Ishikawa (cell line): ENCODE results near the gene FRMPD3.

Experiments used
- CEBPB ChIP-seq: IDR thresholded peaks from 2 replicates; pipeline ENCODE4 v1.6.1; 2012
- CREB1 ChIP-seq: IDR thresholded peaks from 2 replicates; pipeline ENCODE4 v1.6.1; 2012; ENCODE audit warnings: low read depth
- EGR1 ChIP-seq: IDR thresholded peaks from 2 replicates; pipeline ENCODE4 v1.6.1; 2012
- EP300 ChIP-seq: IDR thresholded peaks from 2 replicates; pipeline ENCODE4 v1.6.1; 2012; ENCODE audit warnings: borderline replicate concordance
- FOXM1 ChIP-seq: IDR thresholded peaks from 2 replicates; pipeline ENCODE4 v1.6.1; 2012; ENCODE audit warnings: low read depth, borderline replicate concordance
- NFIC ChIP-seq: IDR thresholded peaks from 2 replicates; pipeline ENCODE4 v1.6.1; 2012
- RAD21 ChIP-seq: IDR thresholded peaks from 2 replicates; pipeline ENCODE4 v1.6.1; 2012; ENCODE audit warnings: low read depth
- TAF1 ChIP-seq: IDR thresholded peaks from 2 replicates; pipeline ENCODE4 v1.6.1; 2012; ENCODE audit warnings: low read depth, mild to moderate bottlenecking
- TCF12 ChIP-seq: IDR thresholded peaks from 2 replicates; pipeline ENCODE4 v1.6.1; 2012; ENCODE audit warnings: low read depth
- TEAD4 ChIP-seq: IDR thresholded peaks from 2 replicates; pipeline ENCODE4 v1.6.1; 2012
- YY1 ChIP-seq: IDR thresholded peaks from 2 replicates; pipeline ENCODE4 v1.6.1; 2012; ENCODE audit warnings: low read depth
- ZBTB7A ChIP-seq: IDR thresholded peaks from 2 replicates; pipeline ENCODE4 v1.6.1; 2012; ENCODE audit warnings: low read depth
- TF ChIP-seq, protein P1 (sequence below): IDR thresholded peaks from 2 replicates; pipeline ENCODE4 v1.6.1; 2012
- TF ChIP-seq, protein P2 (sequence below): IDR thresholded peaks from 2 replicates; pipeline ENCODE4 v1.6.1; 2012
- TF ChIP-seq, protein P3 (sequence below): IDR thresholded peaks from 2 replicates; pipeline ENCODE4 v1.6.1; 2012; ENCODE audit warnings: low read depth, mild to moderate bottlenecking

Gene FRMPD3

DNA sequence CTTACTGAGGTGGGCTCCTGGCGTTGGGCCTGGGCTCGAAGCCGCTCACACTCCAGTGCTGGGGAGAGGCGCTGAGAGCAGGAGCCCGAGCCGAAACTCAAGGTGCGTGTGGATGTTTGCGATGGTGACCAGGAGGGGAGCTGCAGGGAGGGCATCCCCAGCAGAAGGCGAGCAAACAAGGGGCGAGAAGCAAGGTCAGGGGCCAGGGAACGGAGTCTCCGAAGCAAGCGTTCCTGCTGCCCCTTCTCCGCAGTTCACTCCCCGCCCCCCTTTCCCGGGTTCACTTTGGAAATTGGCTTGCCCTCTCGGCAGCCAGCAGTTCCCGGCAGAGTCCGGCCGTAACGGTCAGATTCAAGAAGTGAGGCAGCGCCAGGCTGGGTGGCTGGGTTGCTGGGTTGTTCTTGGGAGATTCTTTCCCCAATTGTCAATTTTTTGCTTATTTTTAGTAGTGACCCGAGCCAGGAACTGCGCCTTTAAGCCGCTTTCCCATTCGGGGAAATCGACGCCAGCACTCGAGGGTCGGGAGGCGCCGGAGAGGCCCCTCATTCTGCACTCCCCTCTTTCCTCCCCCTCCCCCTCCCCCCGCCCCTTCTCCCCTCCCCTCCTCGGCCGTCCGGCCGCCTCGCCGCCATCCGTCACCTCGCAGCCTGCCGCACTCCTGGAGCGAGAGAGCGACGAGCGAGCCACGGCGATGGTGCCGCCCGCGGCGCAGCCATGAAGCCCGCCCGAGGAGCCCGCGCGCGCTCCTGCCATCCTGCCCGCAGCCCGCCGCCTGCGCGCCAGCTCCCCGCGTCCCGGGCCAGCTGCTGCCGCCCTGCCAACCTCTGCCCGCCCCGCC is at the start of gene FRMPD3:
Gene FRMPD3 (plus strand): TSS at position 655 of the 838 bp plus-strand sequence. CDS start 76,937 bp downstream, outside the sequence.
- TF ChIP-seq, protein P1, sequence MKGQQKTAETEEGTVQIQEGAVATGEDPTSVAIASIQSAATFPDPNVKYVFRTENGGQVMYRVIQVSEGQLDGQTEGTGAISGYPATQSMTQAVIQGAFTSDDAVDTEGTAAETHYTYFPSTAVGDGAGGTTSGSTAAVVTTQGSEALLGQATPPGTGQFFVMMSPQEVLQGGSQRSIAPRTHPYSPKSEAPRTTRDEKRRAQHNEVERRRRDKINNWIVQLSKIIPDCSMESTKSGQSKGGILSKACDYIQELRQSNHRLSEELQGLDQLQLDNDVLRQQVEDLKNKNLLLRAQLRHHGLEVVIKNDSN: no peak
- TF ChIP-seq TCF12 (no peak), YY1 (no peak), RAD21 (no peak), ZBTB7A (no peak), CREB1 (no peak), TAF1 (no peak), CEBPB (no peak), TEAD4 (no peak), EP300 (no peak), FOXM1 (no peak), NFIC (no peak), EGR1 (no peak)

DNA sequence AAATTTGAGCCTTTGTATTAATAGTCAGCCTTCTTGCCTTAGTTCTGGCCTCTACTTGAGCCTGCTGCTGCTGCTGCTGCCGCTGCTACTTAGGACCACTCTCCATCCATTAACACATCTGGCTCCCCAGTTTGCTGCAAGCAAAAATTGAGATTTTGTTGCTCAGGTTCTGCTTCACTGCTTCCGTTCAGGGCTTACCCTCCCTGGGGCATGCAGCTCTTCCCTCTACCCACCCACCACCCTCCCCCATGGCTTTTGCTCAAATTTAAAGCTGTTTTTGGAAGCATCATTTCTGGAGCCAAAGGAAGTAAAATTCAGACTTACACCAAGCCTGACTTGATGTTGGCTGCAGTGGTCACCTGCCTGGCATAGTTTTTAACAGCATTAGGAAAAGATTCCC is 28.9 kb upstream of the FRMPD3 start:
- TF ChIP-seq TAF1 (no peak), CEBPB (no peak), NFIC (no peak), CREB1 (no peak), RAD21 (no peak), EGR1 (no peak), FOXM1 (no peak), TCF12 (no peak), EP300 (no peak), ZBTB7A (no peak), TEAD4 (no peak), YY1 (no peak)
- TF ChIP-seq, protein P2, sequence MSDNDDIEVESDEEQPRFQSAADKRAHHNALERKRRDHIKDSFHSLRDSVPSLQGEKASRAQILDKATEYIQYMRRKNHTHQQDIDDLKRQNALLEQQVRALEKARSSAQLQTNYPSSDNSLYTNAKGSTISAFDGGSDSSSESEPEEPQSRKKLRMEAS: no peak
- TF ChIP-seq, protein P3, sequence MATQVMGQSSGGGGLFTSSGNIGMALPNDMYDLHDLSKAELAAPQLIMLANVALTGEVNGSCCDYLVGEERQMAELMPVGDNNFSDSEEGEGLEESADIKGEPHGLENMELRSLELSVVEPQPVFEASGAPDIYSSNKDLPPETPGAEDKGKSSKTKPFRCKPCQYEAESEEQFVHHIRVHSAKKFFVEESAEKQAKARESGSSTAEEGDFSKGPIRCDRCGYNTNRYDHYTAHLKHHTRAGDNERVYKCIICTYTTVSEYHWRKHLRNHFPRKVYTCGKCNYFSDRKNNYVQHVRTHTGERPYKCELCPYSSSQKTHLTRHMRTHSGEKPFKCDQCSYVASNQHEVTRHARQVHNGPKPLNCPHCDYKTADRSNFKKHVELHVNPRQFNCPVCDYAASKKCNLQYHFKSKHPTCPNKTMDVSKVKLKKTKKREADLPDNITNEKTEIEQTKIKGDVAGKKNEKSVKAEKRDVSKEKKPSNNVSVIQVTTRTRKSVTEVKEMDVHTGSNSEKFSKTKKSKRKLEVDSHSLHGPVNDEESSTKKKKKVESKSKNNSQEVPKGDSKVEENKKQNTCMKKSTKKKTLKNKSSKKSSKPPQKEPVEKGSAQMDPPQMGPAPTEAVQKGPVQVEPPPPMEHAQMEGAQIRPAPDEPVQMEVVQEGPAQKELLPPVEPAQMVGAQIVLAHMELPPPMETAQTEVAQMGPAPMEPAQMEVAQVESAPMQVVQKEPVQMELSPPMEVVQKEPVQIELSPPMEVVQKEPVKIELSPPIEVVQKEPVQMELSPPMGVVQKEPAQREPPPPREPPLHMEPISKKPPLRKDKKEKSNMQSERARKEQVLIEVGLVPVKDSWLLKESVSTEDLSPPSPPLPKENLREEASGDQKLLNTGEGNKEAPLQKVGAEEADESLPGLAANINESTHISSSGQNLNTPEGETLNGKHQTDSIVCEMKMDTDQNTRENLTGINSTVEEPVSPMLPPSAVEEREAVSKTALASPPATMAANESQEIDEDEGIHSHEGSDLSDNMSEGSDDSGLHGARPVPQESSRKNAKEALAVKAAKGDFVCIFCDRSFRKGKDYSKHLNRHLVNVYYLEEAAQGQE: no peak
- TF ChIP-seq, protein P1: no peak

DNA sequence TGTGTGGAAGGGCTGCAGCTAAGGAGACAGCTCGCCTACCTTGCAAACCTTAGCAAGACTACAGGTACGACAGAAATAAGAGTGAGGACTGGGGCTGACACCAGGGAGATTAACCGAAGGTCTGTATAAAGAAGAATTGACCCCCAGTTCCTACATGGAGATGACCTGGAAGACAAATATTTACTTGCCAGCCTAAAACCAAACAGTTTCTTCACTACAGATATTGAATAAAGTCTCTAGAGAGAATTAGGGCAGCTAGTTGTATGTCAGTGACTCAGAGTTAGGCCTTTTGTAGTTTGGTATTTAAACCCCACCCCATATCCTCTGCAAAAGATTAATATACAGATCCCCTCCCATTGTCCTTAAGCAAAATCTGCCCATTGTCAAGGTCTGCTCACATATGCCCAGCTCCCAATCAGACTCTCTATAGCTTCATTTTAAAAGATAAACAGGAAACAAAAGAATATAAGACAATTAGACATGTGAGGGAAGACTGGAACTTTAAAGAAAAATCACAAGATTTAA is 28.1 kb upstream of the FRMPD3 start:
- TF ChIP-seq RAD21 (no peak), EGR1 (no peak), EP300 (no peak), TEAD4 (no peak), TAF1 (no peak), FOXM1 (no peak), ZBTB7A (no peak), CREB1 (no peak), NFIC (no peak), CEBPB (no peak), TCF12 (no peak), YY1 (no peak)
- TF ChIP-seq, protein P1: no peak
- TF ChIP-seq, protein P3: no peak
- TF ChIP-seq, protein P2: no peak

DNA sequence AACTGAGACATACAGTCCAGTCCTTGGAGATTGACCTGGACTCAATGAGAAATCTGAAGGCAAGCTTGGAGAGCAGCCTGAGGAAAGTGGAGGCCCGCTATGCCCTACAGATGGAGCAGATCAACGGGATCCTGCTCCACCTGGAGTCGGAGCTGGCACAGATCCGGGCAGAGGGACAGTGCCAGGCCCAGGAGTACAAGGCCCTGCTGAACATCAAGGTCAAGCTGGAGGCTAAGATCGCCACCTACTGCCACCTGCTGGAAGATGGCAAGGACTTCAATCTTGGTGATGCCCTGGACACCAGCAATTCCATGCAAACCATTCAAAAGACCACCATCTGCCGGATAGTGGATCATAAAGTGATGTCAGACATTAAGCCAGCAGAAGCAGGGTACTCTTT is 20.4 kb upstream of the FRMPD3 start:
- TF ChIP-seq YY1 (no peak), RAD21 (peak; percentile 51), CREB1 (no peak)
- TF ChIP-seq, protein P2: no peak

DNA sequence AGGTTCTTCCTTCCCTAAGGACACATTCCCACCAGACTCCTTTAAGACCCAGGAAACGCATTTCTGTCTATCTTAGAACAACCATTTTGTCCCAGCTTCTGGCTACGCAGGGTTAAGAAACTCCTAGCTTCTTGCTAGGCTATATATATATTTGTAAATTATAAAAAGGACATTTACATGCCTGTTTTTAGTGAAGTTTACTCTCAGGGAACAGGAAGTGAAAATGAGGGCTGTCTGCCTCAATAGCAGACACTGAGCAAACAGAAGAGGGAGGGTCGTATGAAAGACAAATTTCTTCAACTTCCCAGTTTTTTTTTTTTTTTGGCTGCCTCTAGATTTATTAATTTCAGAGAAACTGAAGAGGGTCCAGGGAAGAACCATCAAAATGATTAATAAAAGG is 9.3 kb upstream of the FRMPD3 start:
- TF ChIP-seq EP300 (no peak), RAD21 (no peak), FOXM1 (no peak), TEAD4 (no peak), YY1 (no peak), EGR1 (no peak), CEBPB (no peak), NFIC (no peak)
- TF ChIP-seq, protein P2: no peak
